HG03159 (cell line): ENCODE measurements around the gene CCDC40.

Experiments
- ATAC-seq: cut with Tn5 transposase; IDR thresholded peaks from one replicate; pipeline ENCODE4 v1.9.1; 2021; ENCODE audit warnings: mild to moderate bottlenecking, moderate library complexity; ENCODE audit not compliant: unreplicated experiment

Gene CCDC40

GRCh38 chr17:80099291-80100034 is 63.0 kb downstream of the CCDC40 start:
- ATAC-seq = no peak

GRCh38 chr17:80100035-80100323 is 63.5 kb downstream of the CCDC40 start:
- no peak for ATAC-seq

- peak; percentile 74 for ATAC-seq
These were observed 64.8 kb downstream of the CCDC40 start, which contains the start of gene GAA for GRCh38 chr17:80101011-80101945. TSS of gene GAA (plus strand) at chr17:80101581. CDS start at chr17:80104587, 3,006 bp downstream.

GRCh38 chr17:80101946-80102663 is 65.7 kb downstream of the CCDC40 start:
- peak; percentile 22 for ATAC-seq

GRCh38 chr17:80102664-80103448 is 66.4 kb downstream of the CCDC40 start:
- no peak for ATAC-seq

- ATAC-seq = no peak
These were observed 67.1 kb downstream of the CCDC40 start for GRCh38 chr17:80103449-80104085.

- no peak for ATAC-seq
These were observed 68.0 kb downstream of the CCDC40 start for GRCh38 chr17:80104321-80104955.

- no peak for ATAC-seq
These were observed 68.5 kb downstream of the CCDC40 start for GRCh38 chr17:80104956-80105375.

GRCh38 chr17:80105762-80106161 is 69.3 kb downstream of the CCDC40 start:
- ATAC-seq = no peak

- no peak for ATAC-seq
These were observed 69.7 kb downstream of the CCDC40 start for GRCh38 chr17:80106176-80106575.

GRCh38 chr17:80106751-80107150 is 70.3 kb downstream of the CCDC40 start:
- no peak for ATAC-seq

GRCh38 chr17:80107231-80108021 is 71.0 kb downstream of the CCDC40 start:
- ATAC-seq = no peak

- ATAC-seq = no peak
These were observed 71.9 kb downstream of the CCDC40 start for GRCh38 chr17:80108036-80108971.

- ATAC-seq = no peak
These were observed 72.7 kb downstream of the CCDC40 start for GRCh38 chr17:80109066-80109660.

GRCh38 chr17:80109713-80110446 is 73.4 kb downstream of the CCDC40 start:
- ATAC-seq = no peak

- no peak for ATAC-seq
These were observed 74.0 kb downstream of the CCDC40 start for GRCh38 chr17:80110447-80110812.
